ENCODE results near the gene JPH2. TPM values are rescaled to one million over a fixed set of nuclear protein-coding genes. Genes with fewer than 3 reads are reported as not detected.

The JPH2 gene
- polyA plus RNA-seq, 4 donors = 1.3 to 2.1 (median 1.4) TPM

- DNase-seq (ENCODE audit: low read depth in 4 of 4, low spot score in 3 of 4) = no peak
These were observed 26.9 kb downstream of the JPH2 start for GRCh38 chr20:44160133-44160532.

- no peak for DNase-seq (ENCODE audit: low read depth in 4 of 4, low spot score in 3 of 4)
These were observed 27.3 kb downstream of the JPH2 start for GRCh38 chr20:44159711-44160110.

- DNase-seq (ENCODE audit: low read depth in 4 of 4, low spot score in 3 of 4) = no peak
These were observed 27.9 kb downstream of the JPH2 start for GRCh38 chr20:44159125-44159524.

GRCh38 chr20:44157061-44157460, 29.9 kb downstream of the JPH2 start:
- no peak for DNase-seq (ENCODE audit: low read depth in 4 of 4, low spot score in 3 of 4)

GRCh38 chr20:44154521-44155001, 32.4 kb downstream of the JPH2 start:
- no peak for DNase-seq (ENCODE audit: low read depth in 4 of 4, low spot score in 3 of 4)

GRCh38 chr20:44153636-44154043, 33.3 kb downstream of the JPH2 start:
- DNase-seq (ENCODE audit: low read depth in 4 of 4, low spot score in 3 of 4) = no peak

- DNase-seq (ENCODE audit: low read depth in 4 of 4, low spot score in 3 of 4) = no peak
These were observed 35.2 kb downstream of the JPH2 start for GRCh38 chr20:44151621-44152416.

GRCh38 chr20:44146272-44146671, 40.7 kb downstream of the JPH2 start:
- no peak for DNase-seq (ENCODE audit: low read depth in 4 of 4, low spot score in 3 of 4)

GRCh38 chr20:44145131-44145775, 41.7 kb downstream of the JPH2 start:
- DNase-seq (ENCODE audit: low read depth in 4 of 4, low spot score in 3 of 4) = no peak

GRCh38 chr20:44143936-44144335, 43.1 kb downstream of the JPH2 start:
- DNase-seq (ENCODE audit: low read depth in 4 of 4, low spot score in 3 of 4) = no peak

- DNase-seq (ENCODE audit: low read depth in 4 of 4, low spot score in 3 of 4) = peak in 1 of 4 donors; percentile 28
These were observed 44.6 kb downstream of the JPH2 start for GRCh38 chr20:44142413-44142812.

- no peak for DNase-seq (ENCODE audit: low read depth in 4 of 4, low spot score in 3 of 4)
These were observed 45.1 kb downstream of the JPH2 start for GRCh38 chr20:44141873-44142272.

- no peak for DNase-seq (ENCODE audit: low read depth in 4 of 4, low spot score in 3 of 4)
These were observed 48.1 kb downstream of the JPH2 start for GRCh38 chr20:44138867-44139266.

GRCh38 chr20:44137266-44137801, 49.7 kb downstream of the JPH2 start:
- peak in 1 of 4 donors; percentile 45 for DNase-seq (ENCODE audit: low read depth in 4 of 4, low spot score in 3 of 4)

GRCh38 chr20:44136579-44137265, 50.3 kb downstream of the JPH2 start:
- DNase-seq (ENCODE audit: low read depth in 4 of 4, low spot score in 3 of 4) = no peak

- no peak for DNase-seq (ENCODE audit: low read depth in 4 of 4, low spot score in 3 of 4)
These were observed 51.4 kb downstream of the JPH2 start for GRCh38 chr20:44135417-44136204.

- no peak for DNase-seq (ENCODE audit: low read depth in 4 of 4, low spot score in 3 of 4)
These were observed 52.0 kb downstream of the JPH2 start for GRCh38 chr20:44135012-44135412.

GRCh38 chr20:44133424-44133823, 53.6 kb downstream of the JPH2 start:
- DNase-seq (ENCODE audit: low read depth in 4 of 4, low spot score in 3 of 4) = no peak

- DNase-seq (ENCODE audit: low read depth in 4 of 4, low spot score in 3 of 4) = no peak
These were observed 55.3 kb downstream of the JPH2 start for GRCh38 chr20:44131704-44132103.
